SH-SY5Y (cell line): ENCODE data around the gene FNDC3A.

Experiments used
- GATA2 ChIP-seq: IDR thresholded peaks from 2 replicates; pipeline ENCODE4 v1.6.1; 2011; ENCODE audit warnings: mild to moderate bottlenecking, low read depth, low read length
- GATA3 ChIP-seq: IDR thresholded peaks from 2 replicates; pipeline ENCODE4 v1.6.1; 2011; ENCODE audit warnings: low read depth, mild to moderate bottlenecking, low read length, moderate library complexity

DNA sequence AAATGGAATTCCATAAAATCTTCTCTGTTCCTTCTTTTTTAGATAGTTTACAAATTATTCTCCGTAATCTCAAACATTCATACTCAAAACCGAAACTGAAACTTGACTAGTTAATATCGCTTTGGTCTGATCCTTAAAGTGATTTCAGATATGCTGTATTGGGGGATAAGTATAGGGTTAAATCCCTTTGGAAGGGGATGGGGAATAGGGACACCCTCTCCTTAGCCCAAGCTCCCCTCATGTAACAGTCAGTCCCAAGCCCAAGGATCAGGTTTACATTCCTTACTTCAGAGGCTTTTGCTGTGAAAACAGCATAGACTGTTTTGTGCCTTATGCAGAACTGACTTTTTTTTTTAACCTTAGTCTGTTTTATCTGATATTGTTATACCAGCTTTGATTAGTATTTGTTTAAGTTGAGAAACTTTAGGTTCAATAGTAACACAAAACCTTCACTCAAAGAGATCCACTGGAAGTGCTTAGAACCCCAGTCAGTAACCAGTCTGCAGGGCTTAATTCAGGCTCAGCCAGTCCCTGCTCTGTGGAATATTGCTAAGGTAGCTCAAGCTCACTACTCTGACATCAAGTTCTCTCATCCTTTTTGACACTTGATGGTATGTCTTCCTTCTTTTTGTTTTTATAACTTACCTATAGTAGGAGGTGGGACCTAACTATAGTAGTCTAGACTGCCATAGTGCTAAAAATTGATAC lies 282.5 kb downstream of the FNDC3A start:
- TF ChIP-seq GATA3 (no peak), GATA2 (no peak)
